ENCODE data around the gene SEMA3D.
A peak's percentile ranks its signal among the peaks of the same experiment; 100 is the strongest.

SEMA3D gene

DNA sequence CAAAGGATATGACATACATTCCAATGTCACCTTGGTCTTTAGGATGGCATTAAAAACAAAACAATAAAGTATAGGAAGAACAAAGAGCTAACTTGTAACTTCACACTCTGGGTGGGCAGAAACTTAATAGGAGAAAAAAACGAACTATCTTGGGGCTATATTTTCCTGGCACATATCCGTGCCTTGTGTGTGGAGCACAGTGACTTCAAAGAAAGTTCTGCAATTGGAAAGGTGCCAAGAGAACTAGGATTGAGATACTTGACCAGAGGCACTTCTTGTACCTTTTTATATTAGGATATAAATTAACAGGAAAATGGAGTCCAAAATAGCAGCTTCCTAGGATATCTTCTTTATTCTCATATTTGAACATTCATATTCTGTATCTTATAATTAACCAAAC lies 148.4 kb downstream of the SEMA3D start:
- TF ChIP-seq, protein P1, sequence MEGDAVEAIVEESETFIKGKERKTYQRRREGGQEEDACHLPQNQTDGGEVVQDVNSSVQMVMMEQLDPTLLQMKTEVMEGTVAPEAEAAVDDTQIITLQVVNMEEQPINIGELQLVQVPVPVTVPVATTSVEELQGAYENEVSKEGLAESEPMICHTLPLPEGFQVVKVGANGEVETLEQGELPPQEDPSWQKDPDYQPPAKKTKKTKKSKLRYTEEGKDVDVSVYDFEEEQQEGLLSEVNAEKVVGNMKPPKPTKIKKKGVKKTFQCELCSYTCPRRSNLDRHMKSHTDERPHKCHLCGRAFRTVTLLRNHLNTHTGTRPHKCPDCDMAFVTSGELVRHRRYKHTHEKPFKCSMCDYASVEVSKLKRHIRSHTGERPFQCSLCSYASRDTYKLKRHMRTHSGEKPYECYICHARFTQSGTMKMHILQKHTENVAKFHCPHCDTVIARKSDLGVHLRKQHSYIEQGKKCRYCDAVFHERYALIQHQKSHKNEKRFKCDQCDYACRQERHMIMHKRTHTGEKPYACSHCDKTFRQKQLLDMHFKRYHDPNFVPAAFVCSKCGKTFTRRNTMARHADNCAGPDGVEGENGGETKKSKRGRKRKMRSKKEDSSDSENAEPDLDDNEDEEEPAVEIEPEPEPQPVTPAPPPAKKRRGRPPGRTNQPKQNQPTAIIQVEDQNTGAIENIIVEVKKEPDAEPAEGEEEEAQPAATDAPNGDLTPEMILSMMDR (IDR thresholded peaks at IDR 0.05; ENCODE audit: insufficient read depth, low read length, missing control alignments), result no peak
- DNase-seq (ENCODE audit: low read depth, low spot score), result no peak
- ChIA-PET POLR2A (no interaction called here), CTCF (interaction anchor here (0.7 to 8.8 kb wide), 15 partner anchors 8 to 1102 kb away, joined by 3 to 83 read pairs (median 5); partner anchors contain the start of gene SEMA3D)
- H3K4me3 ChIP-seq (ENCODE audit: low read depth, low read length), result no peak overlapping the region

DNA sequence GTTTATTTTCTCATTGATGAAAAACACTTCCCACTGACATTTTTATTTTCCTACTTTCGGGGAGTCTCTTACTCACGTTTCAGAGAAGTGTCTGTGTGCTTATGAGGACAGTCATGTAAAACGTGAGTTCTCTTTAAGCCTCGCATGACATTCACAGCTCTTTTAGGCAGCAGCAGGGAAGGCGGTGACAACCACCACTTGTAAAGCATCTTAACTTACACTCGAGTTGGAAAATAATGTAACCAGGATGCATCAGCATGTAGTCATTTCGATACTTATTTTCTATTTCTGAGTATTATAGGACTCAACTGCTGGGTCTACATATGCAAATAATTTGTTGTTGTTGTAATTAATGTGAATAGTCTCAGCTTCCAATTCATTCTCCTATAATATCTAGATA lies 153.6 kb downstream of the SEMA3D start:
- POLR2A ChIA-PET, result no interaction called here
- H3K4me3 ChIP-seq (ENCODE audit: low read depth, low read length), result no peak overlapping the region
- CTCF ChIA-PET, result interaction anchor here (1.0 to 16.4 kb wide), 9 partner anchors 9 to 1098 kb away, joined by 3 to 613 read pairs (median 12); no protein-coding TSS in a partner anchor
- TF ChIP-seq, protein P1 (IDR thresholded peaks at IDR 0.05; ENCODE audit: insufficient read depth, low read length, missing control alignments), result no peak
- no peak for DNase-seq (ENCODE audit: low read depth, low spot score)

DNA sequence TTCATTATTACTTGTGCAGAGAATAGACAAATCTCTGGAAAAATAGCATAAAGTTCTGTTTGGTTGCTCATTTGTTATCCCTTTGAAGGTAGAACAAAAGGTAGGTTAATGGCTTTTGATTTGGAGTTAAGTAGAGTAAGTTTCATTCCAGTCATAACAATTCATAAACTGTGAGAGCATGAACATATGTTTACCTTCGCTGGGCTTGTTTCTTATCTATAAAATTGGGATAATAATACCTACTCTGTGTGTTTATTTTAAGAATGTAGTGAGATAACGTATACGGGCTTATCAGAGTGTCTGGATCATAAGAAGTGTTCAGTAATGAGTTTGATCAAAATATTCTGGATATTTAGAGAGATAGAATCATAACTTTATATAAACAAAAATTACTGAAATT lies 155.4 kb downstream of the SEMA3D start:
- POLR2A ChIA-PET, result no interaction called here
- CTCF ChIA-PET, result interaction anchor here (0.6 to 16.4 kb wide), 37 partner anchors 7 to 1875 kb away, joined by 3 to 613 read pairs (median 4); no protein-coding TSS in a partner anchor
- no peak for DNase-seq (ENCODE audit: low read depth, low spot score)
- TF ChIP-seq, protein P1 (IDR thresholded peaks at IDR 0.05; ENCODE audit: insufficient read depth, low read length, missing control alignments), result no peak
- H3K4me3 ChIP-seq (ENCODE audit: low read depth, low read length), result no peak overlapping the region

DNA sequence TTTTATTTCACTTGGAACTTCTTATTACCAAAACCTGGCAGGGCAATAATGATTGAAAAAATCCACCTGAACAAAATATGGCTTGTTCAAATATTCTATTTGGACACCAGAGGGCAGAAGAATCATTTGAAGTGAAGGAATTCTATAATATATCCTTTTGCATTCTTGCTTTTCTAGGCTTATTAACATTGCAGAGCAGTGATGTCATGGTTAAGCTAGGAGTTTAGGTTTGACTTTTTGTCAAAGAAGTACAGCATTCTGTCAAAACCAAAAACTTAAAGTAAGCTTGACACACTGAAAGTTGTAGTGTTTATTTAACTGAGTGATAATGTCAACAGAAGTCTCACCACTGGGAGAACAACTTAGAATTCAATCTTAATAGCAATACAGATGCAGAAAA lies 156.0 kb downstream of the SEMA3D start:
- ChIA-PET CTCF (interaction anchor here (0.6 to 16.4 kb wide), 38 partner anchors 8 to 1876 kb away, joined by 3 to 613 read pairs (median 4); no protein-coding TSS in a partner anchor), POLR2A (no interaction called here)
- H3K4me3 ChIP-seq (ENCODE audit: low read depth, low read length), result no peak overlapping the region
- TF ChIP-seq, protein P1 (IDR thresholded peaks at IDR 0.05; ENCODE audit: insufficient read depth, low read length, missing control alignments), result peak; percentile 8
- DNase-seq (ENCODE audit: low read depth, low spot score), result peak; percentile 26

DNA sequence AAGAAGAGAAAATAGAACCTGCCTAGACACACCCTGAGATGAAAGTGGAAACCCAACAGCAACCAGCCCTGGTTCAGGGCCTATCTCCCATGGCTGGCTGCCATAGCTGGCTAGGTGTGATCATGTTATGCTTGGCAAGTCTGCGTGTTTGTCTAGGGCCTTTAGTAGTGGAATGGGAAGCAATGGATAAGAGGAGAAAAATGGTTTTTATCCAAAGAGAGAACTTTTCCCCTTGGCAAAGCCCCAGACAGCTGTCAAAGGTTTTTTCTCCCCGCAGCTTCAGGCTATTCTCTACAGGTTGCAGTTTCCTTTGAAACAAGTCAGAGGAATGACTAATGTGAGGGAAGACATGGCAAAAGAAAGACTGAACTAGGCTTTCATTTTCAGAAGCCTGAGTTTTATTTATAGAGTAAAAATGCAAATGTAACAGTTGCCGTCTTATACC lies 161.5 kb downstream of the SEMA3D start:
- H3K4me3 ChIP-seq (ENCODE audit: low read depth, low read length), result no peak overlapping the region
- ChIA-PET CTCF (interaction anchor here (0.9 to 16.4 kb wide), 7 partner anchors 439 to 1090 kb away, joined by 3 to 613 read pairs (median 27); no protein-coding TSS in a partner anchor), POLR2A (no interaction called here)
- TF ChIP-seq, protein P1 (IDR thresholded peaks at IDR 0.05; ENCODE audit: insufficient read depth, low read length, missing control alignments), result no peak
- DNase-seq (ENCODE audit: low read depth, low spot score), result no peak

DNA sequence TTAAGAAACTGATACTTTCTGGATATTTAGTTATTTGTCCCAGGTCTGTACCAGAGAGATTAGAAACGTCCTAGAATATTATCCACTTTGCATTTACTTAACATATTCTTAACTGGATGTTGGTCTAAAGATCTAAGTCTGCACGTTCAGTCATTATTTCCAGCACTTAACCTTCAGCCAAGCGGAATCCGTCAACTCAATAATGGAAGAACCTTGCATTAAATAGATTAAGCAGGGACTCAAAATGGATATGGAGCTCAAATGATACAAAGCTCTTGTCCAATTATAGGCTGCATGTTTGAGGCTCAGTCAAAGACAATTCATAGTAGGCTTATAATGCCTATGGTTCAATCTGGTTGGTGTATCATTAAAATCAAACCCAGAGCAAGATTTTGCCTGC lies 162.9 kb downstream of the SEMA3D start:
- no peak overlapping the region for H3K4me3 ChIP-seq (ENCODE audit: low read depth, low read length)
- no peak for DNase-seq (ENCODE audit: low read depth, low spot score)
- CTCF ChIA-PET, result interaction anchor here (1.0 to 16.4 kb wide), 16 partner anchors 10 to 1089 kb away, joined by 3 to 613 read pairs (median 4); partner anchors contain the start of gene SEMA3A
- TF ChIP-seq, protein P1 (IDR thresholded peaks at IDR 0.05; ENCODE audit: insufficient read depth, low read length, missing control alignments), result no peak
- POLR2A ChIA-PET, result no interaction called here
